ENCODE measurements around the gene GANC.

GRCh38 chr15:42359249-42359648 is 86.2 kb downstream of the GANC start, which contains the start of gene CAPN3:
- TF ChIP-seq CTCF (IDR thresholded peaks at IDR 0.05; ENCODE audit: insufficient read depth, low read depth, low read length) = no peak
- TF ChIP-seq EZH2 (IDR thresholded peaks at IDR 0.05; ENCODE audit: insufficient read depth, low read length) = no peak
